ENCODE measurements around the gene CCDC177. TPM values are rescaled to one million over a fixed set of nuclear protein-coding genes. Genes with fewer than 3 reads are reported as not detected.

The CCDC177 gene
- polyA plus RNA-seq, 1 donor from 2014 or later: 3.2 TPM

DNA sequence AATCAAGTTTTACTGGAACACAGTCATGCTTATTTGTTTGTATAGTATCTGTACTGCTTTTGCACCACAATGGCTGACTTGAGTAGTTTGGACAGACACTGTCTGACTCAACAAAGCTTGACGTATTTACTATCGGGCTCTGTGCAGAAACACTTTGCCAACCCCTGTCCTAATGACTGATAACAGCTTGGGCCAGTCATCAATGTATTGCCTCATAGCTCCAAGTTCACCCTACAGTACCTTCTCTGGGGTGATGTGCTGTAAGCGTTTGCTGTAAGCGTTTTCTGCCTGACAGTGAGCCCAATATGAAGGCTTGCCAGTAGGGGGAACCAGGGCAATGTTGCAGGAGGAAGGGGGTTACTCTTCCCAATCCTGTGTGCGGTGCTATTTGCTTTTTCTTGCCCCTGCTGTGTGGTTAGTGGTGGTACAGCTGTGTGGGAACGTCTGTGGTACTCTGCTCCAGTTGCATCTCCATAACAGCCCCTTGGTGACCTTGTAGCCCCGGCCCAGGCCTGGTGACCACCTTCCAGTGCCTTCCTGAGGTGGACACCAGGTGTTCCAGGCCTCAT lies 5.4 kb upstream of the CCDC177 start:
- no peak overlapping the region for H2AFZ ChIP-seq (ENCODE audit: low read depth, low read length)
- H3K36me3 ChIP-seq (ENCODE audit: insufficient read depth, low read length): no peaks in the 10 kb centered on the region
- TF ChIP-seq EZH2 (IDR thresholded peaks at IDR 0.05; ENCODE audit: borderline replicate concordance, insufficient read depth, low read length, poor library complexity, severe bottlenecking): no peak
- TF ChIP-seq, protein P1, sequence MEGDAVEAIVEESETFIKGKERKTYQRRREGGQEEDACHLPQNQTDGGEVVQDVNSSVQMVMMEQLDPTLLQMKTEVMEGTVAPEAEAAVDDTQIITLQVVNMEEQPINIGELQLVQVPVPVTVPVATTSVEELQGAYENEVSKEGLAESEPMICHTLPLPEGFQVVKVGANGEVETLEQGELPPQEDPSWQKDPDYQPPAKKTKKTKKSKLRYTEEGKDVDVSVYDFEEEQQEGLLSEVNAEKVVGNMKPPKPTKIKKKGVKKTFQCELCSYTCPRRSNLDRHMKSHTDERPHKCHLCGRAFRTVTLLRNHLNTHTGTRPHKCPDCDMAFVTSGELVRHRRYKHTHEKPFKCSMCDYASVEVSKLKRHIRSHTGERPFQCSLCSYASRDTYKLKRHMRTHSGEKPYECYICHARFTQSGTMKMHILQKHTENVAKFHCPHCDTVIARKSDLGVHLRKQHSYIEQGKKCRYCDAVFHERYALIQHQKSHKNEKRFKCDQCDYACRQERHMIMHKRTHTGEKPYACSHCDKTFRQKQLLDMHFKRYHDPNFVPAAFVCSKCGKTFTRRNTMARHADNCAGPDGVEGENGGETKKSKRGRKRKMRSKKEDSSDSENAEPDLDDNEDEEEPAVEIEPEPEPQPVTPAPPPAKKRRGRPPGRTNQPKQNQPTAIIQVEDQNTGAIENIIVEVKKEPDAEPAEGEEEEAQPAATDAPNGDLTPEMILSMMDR (IDR thresholded peaks at IDR 0.05; ENCODE audit: poor library complexity, severe bottlenecking): peak; percentile 48
- peak; percentile 20 for TF ChIP-seq SMC3 (conservative IDR thresholded peaks at IDR 0.05; ENCODE audit: poor library complexity)
- H3K4me2 ChIP-seq (ENCODE audit: low read length): no peak overlapping the region
- H3K9me2 ChIP-seq (ENCODE audit: insufficient read depth, low read length): no peaks in the 10 kb centered on the region
- H3K4me3 ChIP-seq (ENCODE audit: low read length): no peak overlapping the region
- no peak overlapping the region for H3K9ac ChIP-seq (ENCODE audit: low read length)
- no peaks in the 10 kb centered on the region for H3K27me3 ChIP-seq (ENCODE audit: insufficient read depth, low read depth, low read length)
- H3K27ac ChIP-seq (ENCODE audit: low read length): no peak overlapping the region
- H3K79me2 ChIP-seq (replicated peaks; ENCODE audit: insufficient read depth, low read length): no peaks in the 10 kb centered on the region
- no peaks in the 10 kb centered on the region for H3F3A ChIP-seq (ENCODE audit: insufficient read depth, low read length, poor library complexity, severe bottlenecking)
- no peaks in the 10 kb centered on the region for H3K9me3 ChIP-seq (ENCODE audit: low read length)
- H4K20me1 ChIP-seq (ENCODE audit: insufficient read depth): no peaks in the 10 kb centered on the region

DNA sequence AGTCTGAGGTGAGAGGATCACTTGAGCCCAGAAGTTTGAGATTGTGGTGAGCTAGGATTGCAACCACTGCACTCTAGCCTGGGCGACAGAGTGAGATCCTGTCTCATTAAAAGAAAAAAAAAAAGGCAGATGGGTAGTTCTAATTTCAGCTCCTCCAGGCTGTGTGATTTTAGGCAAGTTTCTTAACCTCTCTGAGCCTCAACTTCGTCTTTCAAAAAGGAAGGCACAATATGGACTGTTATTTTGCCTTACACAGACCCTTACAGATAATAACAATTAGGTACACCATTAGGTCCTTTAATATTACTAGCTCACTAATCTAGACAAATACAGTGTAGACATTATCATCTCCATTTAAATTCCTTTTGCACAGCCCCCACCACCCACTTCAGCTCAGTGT lies 4.8 kb upstream of the CCDC177 start:
- Histone ChIP-seq H3F3A (ENCODE audit: insufficient read depth, low read length, poor library complexity, severe bottlenecking) (no peaks in the 10 kb centered on the region), H3K9me3 (ENCODE audit: low read length) (no peaks in the 10 kb centered on the region), H3K27me3 (ENCODE audit: insufficient read depth, low read depth, low read length) (no peaks in the 10 kb centered on the region), H3K4me2 (ENCODE audit: low read length) (no peak overlapping the region), H3K27ac (ENCODE audit: low read length) (no peak overlapping the region), H4K20me1 (ENCODE audit: insufficient read depth) (no peaks in the 10 kb centered on the region), H3K9ac (ENCODE audit: low read length) (no peak overlapping the region), H3K79me2 (replicated peaks; ENCODE audit: insufficient read depth, low read length) (no peaks in the 10 kb centered on the region), H3K4me3 (ENCODE audit: low read length) (no peak overlapping the region), H3K36me3 (ENCODE audit: insufficient read depth, low read length) (no peaks in the 10 kb centered on the region), H2AFZ (ENCODE audit: low read depth, low read length) (no peak overlapping the region), H3K9me2 (ENCODE audit: insufficient read depth, low read length) (no peaks in the 10 kb centered on the region)
- TF ChIP-seq POLR2AphosphoS5 (IDR thresholded peaks at IDR 0.05): no peak
- no peak for TF ChIP-seq RAD21 (conservative IDR thresholded peaks at IDR 0.05)
- no peak for TF ChIP-seq TAF1 (IDR thresholded peaks at IDR 0.05; ENCODE audit: low read depth)
- TF ChIP-seq, protein P2, sequence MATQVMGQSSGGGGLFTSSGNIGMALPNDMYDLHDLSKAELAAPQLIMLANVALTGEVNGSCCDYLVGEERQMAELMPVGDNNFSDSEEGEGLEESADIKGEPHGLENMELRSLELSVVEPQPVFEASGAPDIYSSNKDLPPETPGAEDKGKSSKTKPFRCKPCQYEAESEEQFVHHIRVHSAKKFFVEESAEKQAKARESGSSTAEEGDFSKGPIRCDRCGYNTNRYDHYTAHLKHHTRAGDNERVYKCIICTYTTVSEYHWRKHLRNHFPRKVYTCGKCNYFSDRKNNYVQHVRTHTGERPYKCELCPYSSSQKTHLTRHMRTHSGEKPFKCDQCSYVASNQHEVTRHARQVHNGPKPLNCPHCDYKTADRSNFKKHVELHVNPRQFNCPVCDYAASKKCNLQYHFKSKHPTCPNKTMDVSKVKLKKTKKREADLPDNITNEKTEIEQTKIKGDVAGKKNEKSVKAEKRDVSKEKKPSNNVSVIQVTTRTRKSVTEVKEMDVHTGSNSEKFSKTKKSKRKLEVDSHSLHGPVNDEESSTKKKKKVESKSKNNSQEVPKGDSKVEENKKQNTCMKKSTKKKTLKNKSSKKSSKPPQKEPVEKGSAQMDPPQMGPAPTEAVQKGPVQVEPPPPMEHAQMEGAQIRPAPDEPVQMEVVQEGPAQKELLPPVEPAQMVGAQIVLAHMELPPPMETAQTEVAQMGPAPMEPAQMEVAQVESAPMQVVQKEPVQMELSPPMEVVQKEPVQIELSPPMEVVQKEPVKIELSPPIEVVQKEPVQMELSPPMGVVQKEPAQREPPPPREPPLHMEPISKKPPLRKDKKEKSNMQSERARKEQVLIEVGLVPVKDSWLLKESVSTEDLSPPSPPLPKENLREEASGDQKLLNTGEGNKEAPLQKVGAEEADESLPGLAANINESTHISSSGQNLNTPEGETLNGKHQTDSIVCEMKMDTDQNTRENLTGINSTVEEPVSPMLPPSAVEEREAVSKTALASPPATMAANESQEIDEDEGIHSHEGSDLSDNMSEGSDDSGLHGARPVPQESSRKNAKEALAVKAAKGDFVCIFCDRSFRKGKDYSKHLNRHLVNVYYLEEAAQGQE (IDR thresholded peaks at IDR 0.05; ENCODE audit: borderline replicate concordance): no peak
- no peak for TF ChIP-seq EP300 (conservative IDR thresholded peaks at IDR 0.05; ENCODE audit: poor library complexity, severe bottlenecking)
- TF ChIP-seq MXI1 (conservative IDR thresholded peaks at IDR 0.05; ENCODE audit: poor library complexity, severe bottlenecking): no peak
- TF ChIP-seq SMC3 (conservative IDR thresholded peaks at IDR 0.05; ENCODE audit: poor library complexity): no peak

DNA sequence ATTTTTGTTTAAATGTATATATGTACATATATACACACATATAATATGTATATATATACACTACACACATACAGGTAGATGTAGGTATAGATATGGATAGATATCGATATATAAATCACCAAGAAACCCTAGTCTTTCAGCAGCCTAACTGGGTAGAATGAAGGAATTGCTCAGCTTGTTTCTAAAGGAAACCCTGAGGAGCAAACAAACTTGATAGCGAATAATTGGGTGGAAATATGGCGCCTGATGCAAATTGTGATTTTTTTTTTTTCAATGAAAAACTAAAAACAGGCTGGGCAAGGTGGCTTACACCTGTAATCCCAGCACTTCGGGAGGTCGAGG lies 254 bp upstream of the CCDC177 start:
- H3K9ac ChIP-seq (ENCODE audit: low read length): peak overlapping the region; percentile 91
- H4K20me1 ChIP-seq (ENCODE audit: insufficient read depth): no peaks in the 10 kb centered on the region
- no peaks in the 10 kb centered on the region for H3K79me2 ChIP-seq (replicated peaks; ENCODE audit: insufficient read depth, low read length)
- H3K4me2 ChIP-seq (ENCODE audit: low read length): no peak overlapping the region
- no peak for TF ChIP-seq EP300 (conservative IDR thresholded peaks at IDR 0.05; ENCODE audit: poor library complexity, severe bottlenecking)
- TF ChIP-seq RAD21 (conservative IDR thresholded peaks at IDR 0.05): no peak
- no peak for TF ChIP-seq TAF1 (IDR thresholded peaks at IDR 0.05; ENCODE audit: low read depth)
- TF ChIP-seq, protein P1 (IDR thresholded peaks at IDR 0.05; ENCODE audit: poor library complexity, severe bottlenecking): peak; percentile 41
- peak overlapping the region; percentile 84 for H3K4me3 ChIP-seq (ENCODE audit: low read length)
- H3K27ac ChIP-seq (ENCODE audit: low read length): peak overlapping the region; percentile 89
- no peaks in the 10 kb centered on the region for H3K9me2 ChIP-seq (ENCODE audit: insufficient read depth, low read length)
- no peak overlapping the region for H2AFZ ChIP-seq (ENCODE audit: low read depth, low read length)
- H3K9me3 ChIP-seq (ENCODE audit: low read length): peaks cover 7% of the 10 kb centered on the region
- no peaks in the 10 kb centered on the region for H3F3A ChIP-seq (ENCODE audit: insufficient read depth, low read length, poor library complexity, severe bottlenecking)
- no peaks in the 10 kb centered on the region for H3K36me3 ChIP-seq (ENCODE audit: insufficient read depth, low read length)
- H3K27me3 ChIP-seq (ENCODE audit: insufficient read depth, low read depth, low read length): no peaks in the 10 kb centered on the region
